ENCODE results near the gene ORC1. TPM values are rescaled to one million over a fixed set of nuclear protein-coding genes. Genes with fewer than 3 reads are reported as not detected.

ORC1 gene
- total RNA-seq, 1 donor from 2014 or later: 10.5 TPM

- no peaks in the 10 kb centered on the region for H3K4me1 Mint-ChIP-seq (ENCODE audit: low read depth)
- no peaks in the 10 kb centered on the region for H3K27me3 Mint-ChIP-seq
- no peak for DNase-seq (ENCODE audit: low spot score, unreplicated experiment)
- peaks cover 38% of the 10 kb centered on the region for H3K36me3 Mint-ChIP-seq (ENCODE audit: insufficient read depth)
- H3K27ac Mint-ChIP-seq: no peak overlapping the region
- TF ChIP-seq, protein P1, sequence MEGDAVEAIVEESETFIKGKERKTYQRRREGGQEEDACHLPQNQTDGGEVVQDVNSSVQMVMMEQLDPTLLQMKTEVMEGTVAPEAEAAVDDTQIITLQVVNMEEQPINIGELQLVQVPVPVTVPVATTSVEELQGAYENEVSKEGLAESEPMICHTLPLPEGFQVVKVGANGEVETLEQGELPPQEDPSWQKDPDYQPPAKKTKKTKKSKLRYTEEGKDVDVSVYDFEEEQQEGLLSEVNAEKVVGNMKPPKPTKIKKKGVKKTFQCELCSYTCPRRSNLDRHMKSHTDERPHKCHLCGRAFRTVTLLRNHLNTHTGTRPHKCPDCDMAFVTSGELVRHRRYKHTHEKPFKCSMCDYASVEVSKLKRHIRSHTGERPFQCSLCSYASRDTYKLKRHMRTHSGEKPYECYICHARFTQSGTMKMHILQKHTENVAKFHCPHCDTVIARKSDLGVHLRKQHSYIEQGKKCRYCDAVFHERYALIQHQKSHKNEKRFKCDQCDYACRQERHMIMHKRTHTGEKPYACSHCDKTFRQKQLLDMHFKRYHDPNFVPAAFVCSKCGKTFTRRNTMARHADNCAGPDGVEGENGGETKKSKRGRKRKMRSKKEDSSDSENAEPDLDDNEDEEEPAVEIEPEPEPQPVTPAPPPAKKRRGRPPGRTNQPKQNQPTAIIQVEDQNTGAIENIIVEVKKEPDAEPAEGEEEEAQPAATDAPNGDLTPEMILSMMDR (IDR thresholded peaks at IDR 0.05; ENCODE audit: unreplicated experiment): no peak
- no peaks in the 10 kb centered on the region for H3K9me3 Mint-ChIP-seq (ENCODE audit: low read depth)
- no peak overlapping the region for H3K4me3 Mint-ChIP-seq (ENCODE audit: low read depth)
These were observed 47.3 kb downstream of the ORC1 start for GRCh38 chr1:52356818-52357355.

- peaks cover under 1% of the 10 kb centered on the region for H3K4me1 Mint-ChIP-seq (ENCODE audit: low read depth)
- no peak for DNase-seq (ENCODE audit: low spot score, unreplicated experiment)
- no peaks in the 10 kb centered on the region for H3K9me3 Mint-ChIP-seq (ENCODE audit: low read depth)
- H3K36me3 Mint-ChIP-seq (ENCODE audit: insufficient read depth): peaks cover 32% of the 10 kb centered on the region
- TF ChIP-seq, protein P1 (IDR thresholded peaks at IDR 0.05; ENCODE audit: unreplicated experiment): no peak
- H3K4me3 Mint-ChIP-seq (ENCODE audit: low read depth): no peak overlapping the region
- H3K27me3 Mint-ChIP-seq: no peaks in the 10 kb centered on the region
- H3K27ac Mint-ChIP-seq: peak overlapping the region; percentile 62
These were observed 48.2 kb downstream of the ORC1 start for GRCh38 chr1:52355847-52356505.

GRCh38 chr1:52355436-52355835 is 48.8 kb downstream of the ORC1 start:
- H3K27ac Mint-ChIP-seq: peak overlapping the region; percentile 62
- no peak for DNase-seq (ENCODE audit: low spot score, unreplicated experiment)
- H3K9me3 Mint-ChIP-seq (ENCODE audit: low read depth): no peaks in the 10 kb centered on the region
- peaks cover 32% of the 10 kb centered on the region for H3K36me3 Mint-ChIP-seq (ENCODE audit: insufficient read depth)
- no peaks in the 10 kb centered on the region for H3K27me3 Mint-ChIP-seq
- no peak overlapping the region for H3K4me3 Mint-ChIP-seq (ENCODE audit: low read depth)
- peaks cover 6% of the 10 kb centered on the region for H3K4me1 Mint-ChIP-seq (ENCODE audit: low read depth)
- TF ChIP-seq, protein P1 (IDR thresholded peaks at IDR 0.05; ENCODE audit: unreplicated experiment): no peak

GRCh38 chr1:52352690-52353089 is 51.5 kb downstream of the ORC1 start:
- Mint-ChIP-seq H3K4me3 (ENCODE audit: low read depth) (no peak overlapping the region), H3K4me1 (ENCODE audit: low read depth) (peaks cover 9% of the 10 kb centered on the region), H3K27me3 (no peaks in the 10 kb centered on the region), H3K9me3 (ENCODE audit: low read depth) (no peaks in the 10 kb centered on the region), H3K27ac (peak overlapping the region; percentile 87), H3K36me3 (ENCODE audit: insufficient read depth) (peaks cover 27% of the 10 kb centered on the region)
- no peak for DNase-seq (ENCODE audit: low spot score, unreplicated experiment)
- TF ChIP-seq, protein P1 (IDR thresholded peaks at IDR 0.05; ENCODE audit: unreplicated experiment): no peak

DNA sequence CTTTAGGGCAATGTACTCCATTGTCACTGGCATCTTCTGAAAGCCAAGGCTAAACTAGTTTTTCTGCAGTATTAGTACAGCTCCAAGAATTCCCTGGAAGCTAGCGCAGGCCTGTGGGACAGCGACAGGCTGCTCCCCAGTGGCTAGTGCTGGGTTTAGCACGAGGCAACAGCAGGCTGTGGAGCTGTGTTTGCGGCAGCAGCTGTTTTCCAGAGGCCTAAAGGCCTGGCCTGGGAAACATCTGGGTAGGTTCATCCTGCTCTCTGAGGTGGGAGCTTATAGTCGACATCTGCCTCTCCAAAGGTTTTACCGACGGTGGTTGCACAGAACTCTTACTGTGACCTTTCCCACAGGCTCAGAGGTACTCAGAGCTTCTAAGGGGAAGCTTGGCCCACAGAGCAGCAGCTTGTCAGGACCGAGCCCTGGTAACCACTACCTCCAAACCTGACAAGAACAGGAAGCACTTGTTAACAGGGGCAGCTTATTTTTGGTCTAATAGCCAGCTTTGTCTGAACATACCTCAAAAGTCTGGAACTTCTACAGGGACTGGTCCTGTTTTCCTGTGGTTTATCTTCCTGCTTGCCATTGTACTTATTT is 55.4 kb downstream of the ORC1 start:
- H3K4me3 Mint-ChIP-seq (ENCODE audit: low read depth): no peak overlapping the region
- no peaks in the 10 kb centered on the region for H3K27me3 Mint-ChIP-seq
- H3K27ac Mint-ChIP-seq: peak overlapping the region; percentile 33
- peaks cover 20% of the 10 kb centered on the region for H3K36me3 Mint-ChIP-seq (ENCODE audit: insufficient read depth)
- DNase-seq (ENCODE audit: low spot score, unreplicated experiment): no peak
- TF ChIP-seq, protein P1 (IDR thresholded peaks at IDR 0.05; ENCODE audit: unreplicated experiment): peak; percentile 47
- peaks cover 11% of the 10 kb centered on the region for H3K4me1 Mint-ChIP-seq (ENCODE audit: low read depth)
- H3K9me3 Mint-ChIP-seq (ENCODE audit: low read depth): no peaks in the 10 kb centered on the region

Measured in progenitor cell of endocrine pancreas (in vitro differentiated cells).